ENCODE results near the gene RAB35. TPM values are rescaled to one million over a fixed set of nuclear protein-coding genes. Genes with fewer than 3 reads are reported as not detected.

RAB35 gene
- total RNA-seq, 1 experiment from 2014 or later: 31.7 TPM

Other genes with a start within 250 kb of the RAB35 start
- 21.1 and 33.7 TPM in 2 replicates for gene CIT, start 239.4 kb downstream of the RAB35 start, total RNA-seq (2014; rRNA removed; shearing (Covaris generic))
- gene BICDL1, start 127.5 kb downstream of the RAB35 start, total RNA-seq (2014; rRNA removed; shearing (Covaris generic)): not detected in 2 replicates
- gene GCN1, start 78.0 kb upstream of the RAB35 start, total RNA-seq (2014; rRNA removed; shearing (Covaris generic)): 41.0 and 47.4 TPM in 2 replicates
- gene RPLP0, start 84.4 kb upstream of the RAB35 start, total RNA-seq (2014; rRNA removed; shearing (Covaris generic)): 2,307 and 4,128 TPM in 2 replicates
- 26.4 and 44.2 TPM in 2 replicates for gene PXN, start 149.0 kb upstream of the RAB35 start, total RNA-seq (2014; rRNA removed; shearing (Covaris generic))
- gene RNU4-2, start 175.2 kb upstream of the RAB35 start, total RNA-seq (2014; rRNA removed; shearing (Covaris generic)): under 0.01 TPM in 2 replicates
- gene RNU4-1, start 176.5 kb upstream of the RAB35 start, total RNA-seq (2014; rRNA removed; shearing (Covaris generic)): under 0.01 TPM in 2 replicates
- gene SIRT4, start 185.6 kb upstream of the RAB35 start, total RNA-seq (2014; rRNA removed; shearing (Covaris generic)): 0.60 and 1.5 TPM in 2 replicates
- not detected in 2 replicates for gene PLA2G1B, start 211.0 kb upstream of the RAB35 start, total RNA-seq (2014; rRNA removed; shearing (Covaris generic))